ENCODE results near the gene ARID1A. TPM values are rescaled to one million over a fixed set of nuclear protein-coding genes. Genes with fewer than 3 reads are reported as not detected.
A peak's percentile ranks its signal among the peaks of the same experiment; 100 is the strongest.
"Not testable (repeated sequence)": the region's sequence is repeated elsewhere in the genome, so short reads cannot be mapped to it uniquely, and the experiment has no call there.

Gene ARID1A
- total RNA-seq, 4 donors from 2014 or later: 44.1 to 97.3 (median 78.4) TPM

GRCh38 chr1:26723013-26723991 is 27.5 kb downstream of the ARID1A start:
- Histone ChIP-seq H3K27me3 (no peaks in the 10 kb centered on the region), H3K9me3 (no peaks in the 10 kb centered on the region), H3K27ac (peak overlapping the region in 2 of 3 donors; percentile 43 to 50), H3K4me3 (replicated peaks in 1 of 3) (no peak overlapping the region), H3K4me1 (peaks cover 49 to 61% of the 10 kb centered on the region in 2 donors), H3K36me3 (no peaks in the 10 kb centered on the region)
- intact Hi-C loops (cut with DNase I): no loop called here
- TF ChIP-seq CTCF (IDR thresholded peaks at IDR 0.05): no peak
- TF ChIP-seq POLR2A (IDR thresholded peaks at IDR 0.05): no peak
- 9 to 16% methylated on average over 19 of the region's 19 CpGs for WGBS, 2 donors
- peak; percentile 90 to 91 for DNase-seq

- Histone ChIP-seq H3K36me3 (no peaks in the 10 kb centered on the region), H3K27ac (no peak overlapping the region), H3K9me3 (no peaks in the 10 kb centered on the region), H3K4me1 (peaks cover 46 to 65% of the 10 kb centered on the region in 2 donors), H3K4me3 (replicated peaks in 1 of 3) (no peak overlapping the region), H3K27me3 (no peaks in the 10 kb centered on the region)
- WGBS, 2 donors: 26 to 36% methylated on average over 2 of the region's 2 CpGs
- DNase-seq: no peak
- TF ChIP-seq CTCF (IDR thresholded peaks at IDR 0.05) (no peak), POLR2A (IDR thresholded peaks at IDR 0.05) (no peak)
- intact Hi-C loops (cut with DNase I): no loop called here
These were observed 28.3 kb downstream of the ARID1A start for GRCh38 chr1:26724118-26724517.

- intact Hi-C loops (cut with DNase I): no loop called here
- Histone ChIP-seq H3K27me3 (no peaks in the 10 kb centered on the region), H3K4me3 (replicated peaks in 1 of 3) (no peak overlapping the region), H3K27ac (no peak overlapping the region), H3K36me3 (peaks cover 4 to 5% of the 10 kb centered on the region in 2 donors), H3K9me3 (no peaks in the 10 kb centered on the region), H3K4me1 (peaks cover 43 to 66% of the 10 kb centered on the region in 2 donors)
- DNase-seq: no peak
- no peak for TF ChIP-seq CTCF (IDR thresholded peaks at IDR 0.05)
- no peak for TF ChIP-seq POLR2A (IDR thresholded peaks at IDR 0.05)
- 29 to 48% methylated on average over 1 of the region's 1 CpG for WGBS, 2 donors
These were observed 29.1 kb downstream of the ARID1A start for GRCh38 chr1:26724926-26725325.

GRCh38 chr1:26725904-26726303 is 30.1 kb downstream of the ARID1A start:
- H3K27ac ChIP-seq; DNase-seq; intact Hi-C loops (cut with DNase I); H3K9me3 ChIP-seq; H3K4me3 ChIP-seq (replicated peaks in 1 of 3); H3K27me3 ChIP-seq: not testable (repeated sequence)
- Histone ChIP-seq H3K36me3 (peaks cover 9 to 13% of the 10 kb centered on the region in 2 donors), H3K4me1 (peaks cover 43 to 66% of the 10 kb centered on the region in 2 donors)
- 87 to 90% methylated on average over 14 of the region's 14 CpGs for WGBS, 2 donors

GRCh38 chr1:26726784-26727183 is 31.0 kb downstream of the ARID1A start:
- Histone ChIP-seq H3K27me3 (no peaks in the 10 kb centered on the region), H3K27ac (no peak overlapping the region), H3K36me3 (peaks cover 18 to 22% of the 10 kb centered on the region in 2 donors), H3K9me3 (no peaks in the 10 kb centered on the region), H3K4me1 (peaks cover 43 to 66% of the 10 kb centered on the region in 2 donors), H3K4me3 (replicated peaks in 1 of 3) (no peak overlapping the region)
- TF ChIP-seq CTCF (IDR thresholded peaks at IDR 0.05): no peak
- no peak for TF ChIP-seq POLR2A (IDR thresholded peaks at IDR 0.05)
- intact Hi-C loops (cut with DNase I): no loop called here
- WGBS, 2 donors: 88 to 97% methylated on average over 1 of the region's 1 CpG
- DNase-seq: no peak

All from thyroid gland (tissue), 4 donors.